Measurements from ENCODE around the gene NOX3.

NOX3 gene

GRCh38 chr6:155380666-155381332 lies 74.8 kb downstream of the NOX3 start:
- Mint-ChIP-seq H3K4me1 (no peaks in the 10 kb centered on the region), H3K27ac (no peak overlapping the region), H3K4me3 (no peak overlapping the region), H3K9me3 (no peaks in the 10 kb centered on the region), H3K27me3 (ENCODE audit: low read depth) (no peaks in the 10 kb centered on the region), H3K36me3 (ENCODE audit: low read depth) (no peaks in the 10 kb centered on the region)
- no peak for TF ChIP-seq CTCF (IDR thresholded peaks at IDR 0.05; ENCODE audit: unreplicated experiment in 3 of 3)

GRCh38 chr6:155378724-155379123 lies 76.9 kb downstream of the NOX3 start:
- TF ChIP-seq CTCF (IDR thresholded peaks at IDR 0.05; ENCODE audit: unreplicated experiment in 3 of 3): no peak
- H3K36me3 Mint-ChIP-seq (ENCODE audit: low read depth): no peaks in the 10 kb centered on the region
- H3K9me3 Mint-ChIP-seq: no peaks in the 10 kb centered on the region
- H3K27ac Mint-ChIP-seq: no peak overlapping the region
- no peaks in the 10 kb centered on the region for H3K27me3 Mint-ChIP-seq (ENCODE audit: low read depth)
- no peak overlapping the region for H3K4me3 Mint-ChIP-seq
- H3K4me1 Mint-ChIP-seq: no peaks in the 10 kb centered on the region

GRCh38 chr6:155378276-155378675 lies 77.4 kb downstream of the NOX3 start:
- Mint-ChIP-seq H3K27me3 (ENCODE audit: low read depth) (no peaks in the 10 kb centered on the region), H3K4me1 (no peaks in the 10 kb centered on the region), H3K4me3 (no peak overlapping the region), H3K9me3 (no peaks in the 10 kb centered on the region), H3K36me3 (ENCODE audit: low read depth) (no peaks in the 10 kb centered on the region), H3K27ac (no peak overlapping the region)
- no peak for TF ChIP-seq CTCF (IDR thresholded peaks at IDR 0.05; ENCODE audit: unreplicated experiment in 3 of 3)

GRCh38 chr6:155377061-155377460 lies 78.6 kb downstream of the NOX3 start:
- H3K27ac Mint-ChIP-seq: no peak overlapping the region
- H3K27me3 Mint-ChIP-seq (ENCODE audit: low read depth): no peaks in the 10 kb centered on the region
- no peaks in the 10 kb centered on the region for H3K36me3 Mint-ChIP-seq (ENCODE audit: low read depth)
- H3K4me3 Mint-ChIP-seq: no peak overlapping the region
- no peak for TF ChIP-seq CTCF (IDR thresholded peaks at IDR 0.05; ENCODE audit: unreplicated experiment in 3 of 3)
- H3K4me1 Mint-ChIP-seq: no peaks in the 10 kb centered on the region
- H3K9me3 Mint-ChIP-seq: no peaks in the 10 kb centered on the region

GRCh38 chr6:155375801-155376200 lies 79.8 kb downstream of the NOX3 start:
- no peaks in the 10 kb centered on the region for H3K9me3 Mint-ChIP-seq
- H3K4me1 Mint-ChIP-seq: no peaks in the 10 kb centered on the region
- TF ChIP-seq CTCF (IDR thresholded peaks at IDR 0.05; ENCODE audit: unreplicated experiment in 3 of 3): no peak
- no peak overlapping the region for H3K4me3 Mint-ChIP-seq
- H3K27me3 Mint-ChIP-seq (ENCODE audit: low read depth): no peaks in the 10 kb centered on the region
- H3K27ac Mint-ChIP-seq: no peak overlapping the region
- H3K36me3 Mint-ChIP-seq (ENCODE audit: low read depth): no peaks in the 10 kb centered on the region

- Mint-ChIP-seq H3K27ac (no peak overlapping the region), H3K9me3 (no peaks in the 10 kb centered on the region), H3K4me3 (no peak overlapping the region), H3K4me1 (no peaks in the 10 kb centered on the region), H3K36me3 (ENCODE audit: low read depth) (no peaks in the 10 kb centered on the region), H3K27me3 (ENCODE audit: low read depth) (no peaks in the 10 kb centered on the region)
- no peak for TF ChIP-seq CTCF (IDR thresholded peaks at IDR 0.05; ENCODE audit: unreplicated experiment in 3 of 3)
Observed at GRCh38 chr6:155374681-155375080, 81.0 kb downstream of the NOX3 start.

Measured in nephron (organoid).